ENCODE data around the gene TIMP2. TPM values are rescaled to one million over a fixed set of nuclear protein-coding genes. Genes with fewer than 3 reads are reported as not detected.

TIMP2 gene
- total RNA-seq, 1 experiment from 2014 or later, result 60.5 TPM

DNA sequence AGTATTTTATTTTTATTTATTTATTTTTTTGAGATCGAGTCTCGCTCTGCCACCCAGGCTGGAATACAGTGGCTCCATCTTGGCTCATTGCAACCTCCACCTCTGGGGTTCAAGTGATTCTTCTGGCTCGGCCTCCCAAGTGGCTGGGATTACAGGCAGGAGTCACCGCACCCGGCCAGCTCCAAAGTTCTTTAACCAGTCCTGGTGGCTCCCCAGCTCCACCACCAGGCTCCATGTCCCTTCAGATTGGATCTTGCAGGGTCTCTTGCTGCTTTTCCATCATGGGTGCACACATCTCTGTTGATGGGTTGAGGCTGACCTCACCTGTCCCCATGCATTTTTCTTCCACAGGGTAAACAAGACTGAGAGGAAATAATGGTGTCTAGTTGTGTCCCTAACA, 76.2 kb downstream of the TIMP2 start:
- POLR2A ChIA-PET (ENCODE audit: low non-redundant PET), result no interaction called here
- intact Hi-C loops (cut with micrococcal nuclease; ENCODE audit: unreplicated experiment), result no loop called here
- H3K9me3 ChIP-seq (ENCODE audit: low read depth, low read length, poor library complexity, severe bottlenecking), result no peaks in the 10 kb centered on the region
- TF ChIP-seq, protein P1, sequence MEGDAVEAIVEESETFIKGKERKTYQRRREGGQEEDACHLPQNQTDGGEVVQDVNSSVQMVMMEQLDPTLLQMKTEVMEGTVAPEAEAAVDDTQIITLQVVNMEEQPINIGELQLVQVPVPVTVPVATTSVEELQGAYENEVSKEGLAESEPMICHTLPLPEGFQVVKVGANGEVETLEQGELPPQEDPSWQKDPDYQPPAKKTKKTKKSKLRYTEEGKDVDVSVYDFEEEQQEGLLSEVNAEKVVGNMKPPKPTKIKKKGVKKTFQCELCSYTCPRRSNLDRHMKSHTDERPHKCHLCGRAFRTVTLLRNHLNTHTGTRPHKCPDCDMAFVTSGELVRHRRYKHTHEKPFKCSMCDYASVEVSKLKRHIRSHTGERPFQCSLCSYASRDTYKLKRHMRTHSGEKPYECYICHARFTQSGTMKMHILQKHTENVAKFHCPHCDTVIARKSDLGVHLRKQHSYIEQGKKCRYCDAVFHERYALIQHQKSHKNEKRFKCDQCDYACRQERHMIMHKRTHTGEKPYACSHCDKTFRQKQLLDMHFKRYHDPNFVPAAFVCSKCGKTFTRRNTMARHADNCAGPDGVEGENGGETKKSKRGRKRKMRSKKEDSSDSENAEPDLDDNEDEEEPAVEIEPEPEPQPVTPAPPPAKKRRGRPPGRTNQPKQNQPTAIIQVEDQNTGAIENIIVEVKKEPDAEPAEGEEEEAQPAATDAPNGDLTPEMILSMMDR (conservative IDR thresholded peaks at IDR 0.05; ENCODE audit: low read depth, low read length), result no peak
- no peak for TF ChIP-seq EZH2 (IDR thresholded peaks at IDR 0.05; ENCODE audit: borderline replicate concordance, low read depth, low read length, poor library complexity, severe bottlenecking)
- no peaks in the 10 kb centered on the region for H3K36me3 ChIP-seq (ENCODE audit: insufficient read depth, low read length, poor library complexity, severe bottlenecking)
- DNase-seq (ENCODE audit: low spot score), result no peak
- H3K27ac ChIP-seq (ENCODE audit: low read depth, low read length, poor library complexity, severe bottlenecking), result no peak overlapping the region
- H3K4me3 ChIP-seq (ENCODE audit: low read depth, low read length, poor library complexity, severe bottlenecking), result no peak overlapping the region
- CTCF ChIA-PET, result no interaction called here
- H3K27me3 ChIP-seq (replicated peaks; ENCODE audit: insufficient read depth, low read depth, low read length, poor library complexity), result no peaks in the 10 kb centered on the region
- no peaks in the 10 kb centered on the region for H3K4me1 ChIP-seq (ENCODE audit: insufficient read depth, low read length, poor library complexity, severe bottlenecking)
- BruUV-seq (replicated peaks), result no TSS peak

DNA sequence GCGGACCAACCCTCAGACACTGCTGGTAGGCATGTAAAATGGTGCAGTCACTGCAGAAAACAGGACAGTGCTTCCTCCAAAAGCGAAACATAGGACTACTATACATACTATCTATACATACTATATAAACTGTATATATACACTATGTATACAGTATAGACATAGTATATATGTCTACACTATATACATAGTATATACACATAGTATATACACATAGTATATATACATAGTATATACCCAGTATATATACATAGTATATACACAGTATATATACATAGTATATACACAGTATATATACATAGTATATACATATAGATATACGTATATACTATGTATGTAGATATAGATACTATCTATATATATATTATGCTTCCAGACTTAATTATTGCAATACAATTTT, 78.1 kb downstream of the TIMP2 start:
- no peaks in the 10 kb centered on the region for H3K36me3 ChIP-seq (ENCODE audit: insufficient read depth, low read length, poor library complexity, severe bottlenecking)
- H3K4me1 ChIP-seq (ENCODE audit: insufficient read depth, low read length, poor library complexity, severe bottlenecking), result no peaks in the 10 kb centered on the region
- BruUV-seq (replicated peaks), result no TSS peak
- H3K4me3 ChIP-seq (ENCODE audit: low read depth, low read length, poor library complexity, severe bottlenecking), result no peak overlapping the region
- H3K27ac ChIP-seq (ENCODE audit: low read depth, low read length, poor library complexity, severe bottlenecking), result no peak overlapping the region
- ChIA-PET CTCF (no interaction called here), POLR2A (ENCODE audit: low non-redundant PET) (no interaction called here)
- intact Hi-C loops (cut with micrococcal nuclease; ENCODE audit: unreplicated experiment), result no loop called here
- DNase-seq (ENCODE audit: low spot score), result no peak
- TF ChIP-seq EZH2 (IDR thresholded peaks at IDR 0.05; ENCODE audit: borderline replicate concordance, low read depth, low read length, poor library complexity, severe bottlenecking), result no peak
- TF ChIP-seq, protein P1 (conservative IDR thresholded peaks at IDR 0.05; ENCODE audit: low read depth, low read length), result no peak
- H3K9me3 ChIP-seq (ENCODE audit: low read depth, low read length, poor library complexity, severe bottlenecking), result no peaks in the 10 kb centered on the region
- H3K27me3 ChIP-seq (replicated peaks; ENCODE audit: insufficient read depth, low read depth, low read length, poor library complexity), result no peaks in the 10 kb centered on the region

DNA sequence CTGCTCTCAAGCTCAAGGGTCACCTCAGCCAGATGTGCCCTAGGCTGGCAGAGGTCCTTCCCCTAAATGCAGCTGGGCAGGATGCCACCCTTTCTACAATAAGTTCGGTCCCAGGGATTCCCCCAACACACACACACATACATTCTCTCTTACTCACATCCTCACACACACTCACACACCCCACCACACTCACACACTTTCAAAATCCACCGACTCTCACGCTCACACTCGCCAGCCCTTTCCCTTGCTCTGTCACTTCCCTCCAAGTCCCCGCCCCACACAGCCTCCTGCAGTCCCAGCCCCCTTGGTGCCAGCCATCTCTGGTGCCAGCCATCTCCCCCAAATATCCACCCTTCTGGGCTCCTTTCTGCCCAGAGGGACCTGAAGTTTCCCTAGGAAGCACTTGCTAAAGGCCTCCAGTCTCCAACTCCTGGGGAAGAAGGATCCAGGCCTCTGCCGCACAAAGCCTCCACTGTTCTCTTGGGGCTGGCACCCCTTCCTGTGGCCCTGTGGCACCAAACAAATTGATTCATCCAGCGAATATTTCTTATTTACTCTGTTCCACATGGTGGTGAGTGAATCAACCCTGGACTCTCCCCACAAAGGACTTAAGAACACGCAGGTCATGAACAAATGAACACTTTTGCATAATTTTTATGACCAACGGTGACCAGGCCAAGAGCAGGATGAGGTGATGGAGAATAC, 80.7 kb downstream of the TIMP2 start:
- CTCF ChIA-PET, result interaction anchor here (0.6 kb wide), 1 partner anchor 138 kb away, joined by 3 read pairs; no protein-coding TSS in a partner anchor
- no peak for DNase-seq (ENCODE audit: low spot score)
- no TSS peak for BruUV-seq (replicated peaks)

More for the DNA sequence above, 80.7 kb downstream of the TIMP2 start:
- POLR2A ChIA-PET (ENCODE audit: low non-redundant PET), result no interaction called here
- TF ChIP-seq EZH2 (IDR thresholded peaks at IDR 0.05; ENCODE audit: borderline replicate concordance, low read depth, low read length, poor library complexity, severe bottlenecking), result no peak
- TF ChIP-seq, protein P1 (conservative IDR thresholded peaks at IDR 0.05; ENCODE audit: low read depth, low read length), result no peak
- Histone ChIP-seq H3K4me3 (ENCODE audit: low read depth, low read length, poor library complexity, severe bottlenecking) (no peak overlapping the region), H3K4me1 (ENCODE audit: insufficient read depth, low read length, poor library complexity, severe bottlenecking) (no peaks in the 10 kb centered on the region), H3K27ac (ENCODE audit: low read depth, low read length, poor library complexity, severe bottlenecking) (no peak overlapping the region), H3K27me3 (replicated peaks; ENCODE audit: insufficient read depth, low read depth, low read length, poor library complexity) (no peaks in the 10 kb centered on the region), H3K9me3 (ENCODE audit: low read depth, low read length, poor library complexity, severe bottlenecking) (no peaks in the 10 kb centered on the region), H3K36me3 (ENCODE audit: insufficient read depth, low read length, poor library complexity, severe bottlenecking) (no peaks in the 10 kb centered on the region)
- intact Hi-C loops (cut with micrococcal nuclease; ENCODE audit: unreplicated experiment), result no loop called here

Data from A673 (cell line).